Measurements from ENCODE around the gene SUOX. TPM values are rescaled to one million over a fixed set of nuclear protein-coding genes. Genes with fewer than 3 reads are reported as not detected.

SUOX gene
- total RNA-seq, 2 experiments from 2014 or later: 0.82 to 1.2 TPM

DNA sequence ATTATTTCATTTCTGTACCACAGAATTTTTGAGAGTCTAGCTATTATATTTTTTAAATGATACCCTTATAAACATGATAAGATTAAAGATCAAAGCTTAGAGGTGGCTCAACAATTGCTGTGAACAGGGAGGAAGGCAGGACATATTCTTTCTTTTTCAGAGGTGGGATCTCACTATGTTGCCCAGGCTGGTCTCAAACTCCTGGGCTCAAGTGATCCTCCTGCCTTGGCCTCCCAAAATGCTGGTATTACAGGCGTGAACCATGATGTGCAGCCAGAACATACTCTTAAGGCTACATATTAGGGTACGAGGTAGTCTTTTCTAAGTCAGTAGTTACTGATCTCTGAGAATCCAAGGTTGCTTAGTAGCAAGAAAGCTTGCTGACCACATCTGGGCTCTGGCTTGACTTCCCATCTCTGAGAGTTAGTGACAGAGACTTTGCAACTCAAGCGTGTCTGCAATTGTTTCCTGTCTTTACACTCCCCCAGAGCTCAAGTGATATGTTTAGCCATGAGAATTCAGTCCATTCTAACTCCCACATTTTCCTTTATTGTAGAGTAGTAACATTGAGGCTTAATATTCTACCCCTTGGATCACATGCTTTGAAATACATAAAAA, 14.6 kb upstream of the SUOX start:
- DNase-seq (no peak), ATAC-seq (ENCODE audit: poor library complexity) (no peak)
- no peaks in the 10 kb centered on the region for H3K9me3 ChIP-seq (ENCODE audit: control insufficient read depth in 1 of 2, insufficient read depth in 1 of 2, low read length in 2 of 2)
- CTCF ChIA-PET: interaction anchor here (4.7 kb wide), 1 partner anchor 13 kb away, joined by 20 read pairs; no protein-coding TSS in a partner anchor
- no peaks in the 10 kb centered on the region for H3K4me1 ChIP-seq (ENCODE audit: insufficient read depth, low read length)
- Mint-ChIP-seq H3K27me3 (no peaks in the 10 kb centered on the region), H3K27ac (no peak overlapping the region), H3K4me3 (no peak overlapping the region), H3K36me3 (ENCODE audit: low read depth) (peaks cover 66% of the 10 kb centered on the region), H3K4me1 (ENCODE audit: low read depth) (peaks cover 30% of the 10 kb centered on the region), H3K9me3 (no peaks in the 10 kb centered on the region)
- intact Hi-C loops (cut with DNase I, micrococcal nuclease): no loop called here
- TF ChIP-seq CTCF (IDR thresholded peaks at IDR 0.05): no peak
- H3K27ac ChIP-seq (ENCODE audit: low read depth in 1 of 2, low read length in 2 of 2): no peak overlapping the region
- H3K4me3 ChIP-seq (ENCODE audit: low read length): no peak overlapping the region
- POLR2A ChIA-PET: interaction anchor here (1.2 to 1.7 kb wide), 2 partner anchors 9 to 15 kb away, joined by 3 to 10 read pairs; partner anchors contain the start of gene RAB5B
- peaks cover 57% of the 10 kb centered on the region for H3K36me3 ChIP-seq (ENCODE audit: insufficient read depth, low read length)
- H3K27me3 ChIP-seq (ENCODE audit: control insufficient read depth in 1 of 2, insufficient read depth in 2 of 2, low read length in 2 of 2): no peaks in the 10 kb centered on the region

GRCh38 chr12:55983232-55983842, 13.7 kb upstream of the SUOX start:
- no peak for TF ChIP-seq CTCF (IDR thresholded peaks at IDR 0.05)
- H3K4me1 ChIP-seq (ENCODE audit: insufficient read depth, low read length): no peaks in the 10 kb centered on the region
- peaks cover 58% of the 10 kb centered on the region for H3K36me3 ChIP-seq (ENCODE audit: insufficient read depth, low read length)
- POLR2A ChIA-PET: interaction anchor here (1.7 to 2.2 kb wide), 2 partner anchors 9 to 10 kb away, joined by 10 to 14 read pairs; partner anchors contain the start of gene RAB5B
- ATAC-seq (ENCODE audit: poor library complexity) (no peak), DNase-seq (no peak)
- H3K36me3 Mint-ChIP-seq (ENCODE audit: low read depth): peaks cover 64% of the 10 kb centered on the region
- H3K27ac ChIP-seq (ENCODE audit: low read depth in 1 of 2, low read length in 2 of 2): no peak overlapping the region
- intact Hi-C loops (cut with DNase I, micrococcal nuclease): no loop called here
- no peak overlapping the region for H3K27ac Mint-ChIP-seq
- CTCF ChIA-PET: interaction anchor here (4.7 kb wide), 1 partner anchor 13 kb away, joined by 20 read pairs; no protein-coding TSS in a partner anchor
- H3K4me3 Mint-ChIP-seq: no peak overlapping the region
- no peaks in the 10 kb centered on the region for H3K27me3 Mint-ChIP-seq
- H3K9me3 ChIP-seq (ENCODE audit: control insufficient read depth in 1 of 2, insufficient read depth in 1 of 2, low read length in 2 of 2): no peaks in the 10 kb centered on the region
- H3K4me1 Mint-ChIP-seq (ENCODE audit: low read depth): peaks cover 23% of the 10 kb centered on the region
- H3K4me3 ChIP-seq (ENCODE audit: low read length): no peak overlapping the region
- H3K9me3 Mint-ChIP-seq: no peaks in the 10 kb centered on the region
- no peaks in the 10 kb centered on the region for H3K27me3 ChIP-seq (ENCODE audit: control insufficient read depth in 1 of 2, insufficient read depth in 2 of 2, low read length in 2 of 2)

DNA sequence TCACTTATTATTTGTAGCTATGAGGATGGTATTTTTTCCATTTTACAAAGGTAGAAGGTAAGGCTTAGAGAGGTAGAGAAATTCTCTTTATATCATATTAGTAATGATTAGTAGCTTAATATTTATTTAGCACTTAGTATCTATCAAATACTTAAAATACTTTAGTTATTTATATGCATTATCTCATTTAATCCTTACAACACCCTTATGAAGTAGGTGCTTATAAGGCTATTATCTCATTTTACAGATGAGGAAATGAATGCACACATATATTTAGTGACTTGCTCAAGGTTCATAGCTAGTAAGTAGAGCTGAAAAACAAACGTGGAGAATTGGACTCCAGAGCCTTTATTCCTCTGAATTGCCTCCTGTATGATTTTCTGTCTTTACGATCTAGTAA, 12.2 kb upstream of the SUOX start:
- H3K36me3 ChIP-seq (ENCODE audit: insufficient read depth, low read length): peaks cover 58% of the 10 kb centered on the region
- no peak overlapping the region for H3K27ac ChIP-seq (ENCODE audit: low read depth in 1 of 2, low read length in 2 of 2)
- no peaks in the 10 kb centered on the region for H3K4me1 ChIP-seq (ENCODE audit: insufficient read depth, low read length)
- Mint-ChIP-seq H3K9me3 (no peaks in the 10 kb centered on the region), H3K4me1 (ENCODE audit: low read depth) (peaks cover 13% of the 10 kb centered on the region), H3K36me3 (ENCODE audit: low read depth) (peaks cover 66% of the 10 kb centered on the region), H3K27ac (no peak overlapping the region), H3K4me3 (no peak overlapping the region), H3K27me3 (no peaks in the 10 kb centered on the region)
- ATAC-seq (ENCODE audit: poor library complexity) (no peak), DNase-seq (no peak)
- TF ChIP-seq CTCF (IDR thresholded peaks at IDR 0.05): no peak
- no peaks in the 10 kb centered on the region for H3K9me3 ChIP-seq (ENCODE audit: control insufficient read depth in 1 of 2, insufficient read depth in 1 of 2, low read length in 2 of 2)
- ChIA-PET CTCF (interaction anchor here (0.6 to 4.7 kb wide), 3 partner anchors 11 to 588 kb away, joined by 3 to 20 read pairs (median 3); partner anchors contain the start of gene RPS26), POLR2A (interaction anchor here (0.5 to 2.2 kb wide), 4 partner anchors 10 to 50 kb away, joined by 3 to 14 read pairs (median 4); partner anchors contain the start of gene RAB5B)
- H3K4me3 ChIP-seq (ENCODE audit: low read length): no peak overlapping the region
- no peaks in the 10 kb centered on the region for H3K27me3 ChIP-seq (ENCODE audit: control insufficient read depth in 1 of 2, insufficient read depth in 2 of 2, low read length in 2 of 2)
- intact Hi-C loops (cut with DNase I, micrococcal nuclease): no loop called here
